Kidney capillary endothelial cell (primary cell): Measurements from ENCODE around the gene TBCA.
"Not testable (repeated sequence)": the region's sequence is repeated elsewhere in the genome, so short reads cannot be mapped to it uniquely, and the experiment has no call there.

ENCODE experiments used
- DNase-seq: peaks from one replicate; pipeline ENCODE4 v3.0.0-alpha.2; 2018; ENCODE audit warnings: low spot score

TBCA gene

GRCh38 chr5:77772729-77773128 is 3.4 kb downstream of the TBCA start:
- no peak for DNase-seq

- no peak for DNase-seq
These were observed 4.7 kb downstream of the TBCA start for GRCh38 chr5:77771452-77771851.

- DNase-seq = no peak
These were observed 5.7 kb downstream of the TBCA start for GRCh38 chr5:77770293-77771005.

- no peak for DNase-seq
These were observed 7.2 kb downstream of the TBCA start for GRCh38 chr5:77768978-77769377.

GRCh38 chr5:77767301-77767700 is 8.8 kb downstream of the TBCA start:
- no peak for DNase-seq

GRCh38 chr5:77761606-77762005 is 14.5 kb downstream of the TBCA start:
- DNase-seq = no peak

- no peak for DNase-seq
These were observed 17.8 kb downstream of the TBCA start for GRCh38 chr5:77758141-77758938.

- DNase-seq = no peak
These were observed 24.7 kb downstream of the TBCA start for GRCh38 chr5:77751328-77752023.

- DNase-seq = not testable (repeated sequence)
These were observed 25.2 kb downstream of the TBCA start for GRCh38 chr5:77750928-77751327.

- DNase-seq = no peak
These were observed 28.0 kb downstream of the TBCA start for GRCh38 chr5:77748160-77748559.

GRCh38 chr5:77744116-77744515 is 32.0 kb downstream of the TBCA start:
- no peak for DNase-seq

- DNase-seq = no peak
These were observed 33.0 kb downstream of the TBCA start for GRCh38 chr5:77743181-77743580.

GRCh38 chr5:77741608-77742007 is 34.5 kb downstream of the TBCA start:
- no peak for DNase-seq

- DNase-seq = no peak
These were observed 41.3 kb downstream of the TBCA start for GRCh38 chr5:77734885-77735284.

- no peak for DNase-seq
These were observed 43.0 kb downstream of the TBCA start for GRCh38 chr5:77733130-77733529.

- DNase-seq = no peak
These were observed 48.9 kb downstream of the TBCA start for GRCh38 chr5:77727190-77727589.

GRCh38 chr5:77725616-77726015 is 50.5 kb downstream of the TBCA start:
- DNase-seq = no peak

- no peak for DNase-seq
These were observed 51.2 kb downstream of the TBCA start for GRCh38 chr5:77724934-77725333.

GRCh38 chr5:77719666-77720363 is 56.3 kb downstream of the TBCA start:
- no peak for DNase-seq

GRCh38 chr5:77718934-77719610 is 57.1 kb downstream of the TBCA start:
- DNase-seq = no peak

GRCh38 chr5:77709993-77710685 is 66.0 kb downstream of the TBCA start:
- no peak for DNase-seq
